HepG2 (cell line): Measurements from ENCODE around the gene SLC22A7. TPM values are rescaled to one million over a fixed set of nuclear protein-coding genes. Genes with fewer than 3 reads are reported as not detected.

ENCODE experiments used
- CSRNP2 ChIP-seq: sonication (generic); formaldehyde crosslinking; conservative IDR thresholded peaks from 2 replicates; pipeline ENCODE4 v1.8.0; 2022; ENCODE audit warnings: low read depth, missing genetic modification reagents
- ERF ChIP-seq: IDR thresholded peaks from 2 replicates; pipeline ENCODE4 v1.6.1; 2018; ENCODE audit warnings: missing biosample characterization, missing genetic modification reagents
- GABPA ChIP-seq, 2 experiments: IDR thresholded peaks; 2 replicates each; pipeline ENCODE4 v1.6.1; 2011 to 2016; ENCODE audit warnings: low read depth in 2 of 2, low read length in 1 of 2, missing biosample characterization in 1 of 2, missing genetic modification characterization in 1 of 2
- HES4 ChIP-seq: sonication (generic); formaldehyde crosslinking; IDR thresholded peaks from 2 replicates; pipeline ENCODE4 v1.9.0; 2021; ENCODE audit warnings: mild to moderate bottlenecking, missing genetic modification reagents, borderline replicate concordance
- JDP2 ChIP-seq: sonication (generic); formaldehyde crosslinking; IDR thresholded peaks from 2 replicates; pipeline ENCODE4 v1.8.1; 2022; ENCODE audit warnings: missing genetic modification reagents, borderline replicate concordance
- KLF6 ChIP-seq: IDR thresholded peaks from 2 replicates; pipeline ENCODE4 v1.8.0; 2016; ENCODE audit warnings: missing biosample characterization, missing genetic modification reagents
- NFKB2 ChIP-seq: sonication (generic); formaldehyde crosslinking; IDR thresholded peaks from 2 replicates; pipeline ENCODE4 v1.4.0; 2020; ENCODE audit warnings: missing genetic modification reagents, borderline replicate concordance
- PHF20 ChIP-seq: sonication (generic); formaldehyde crosslinking; IDR thresholded peaks from 2 replicates; pipeline ENCODE4 v1.5.0; 2020; ENCODE audit warnings: mild to moderate bottlenecking, missing genetic modification reagents
- POLR2A ChIP-seq, 2 experiments: IDR thresholded peaks; 2 replicates each; pipeline ENCODE4 v1.6.1; 2011; ENCODE audit warnings: low read depth in 2 of 2, low read length in 2 of 2, mild to moderate bottlenecking in 1 of 2, moderate library complexity in 1 of 2; ENCODE audit not compliant: insufficient read depth in 1 of 2
- RFXANK ChIP-seq: IDR thresholded peaks from 2 replicates; pipeline ENCODE4 v1.6.1; 2016
- ZBTB38 ChIP-seq: sonication (generic); formaldehyde crosslinking; IDR thresholded peaks from 2 replicates; pipeline ENCODE4 v1.5.1; 2020; ENCODE audit warnings: mild to moderate bottlenecking, missing genetic modification reagents
- ZMYM3 ChIP-seq: sonication (generic); formaldehyde crosslinking; IDR thresholded peaks from 2 replicates; pipeline ENCODE4 v1.5.1; 2020; ENCODE audit warnings: mild to moderate bottlenecking, missing genetic modification reagents
- ZNF17 ChIP-seq: sonication (generic); formaldehyde crosslinking; IDR thresholded peaks from 2 replicates; pipeline ENCODE4 v1.5.0; 2020; ENCODE audit warnings: mild to moderate bottlenecking, missing genetic modification reagents
- ZNF18 ChIP-seq: sonication (generic); formaldehyde crosslinking; IDR thresholded peaks from 2 replicates; pipeline ENCODE4 v1.8.0; 2022; ENCODE audit warnings: mild to moderate bottlenecking, missing genetic modification reagents; ENCODE audit not compliant: insufficient replicate concordance
- ZNF335 ChIP-seq: sonication (generic); formaldehyde crosslinking; IDR thresholded peaks from 2 replicates; pipeline ENCODE4 v1.4.0; 2020; ENCODE audit warnings: missing genetic modification reagents
- ZNF33A ChIP-seq: sonication (generic); formaldehyde crosslinking; IDR thresholded peaks from 2 replicates; pipeline ENCODE4 v1.5.1; 2020; ENCODE audit warnings: missing genetic modification reagents, mild to moderate bottlenecking, moderate library complexity, borderline replicate concordance
- ZNF512 ChIP-seq: sonication (generic); formaldehyde crosslinking; IDR thresholded peaks from 2 replicates; pipeline ENCODE4 v1.4.0; 2020; ENCODE audit warnings: mild to moderate bottlenecking, missing genetic modification reagents
- ZNF546 ChIP-seq: sonication (generic); formaldehyde crosslinking; conservative IDR thresholded peaks from 2 replicates; pipeline ENCODE4 v1.8.1; 2023; ENCODE audit warnings: mild to moderate bottlenecking, missing genetic modification reagents
- ZNF615 ChIP-seq: sonication (generic); formaldehyde crosslinking; IDR thresholded peaks from 2 replicates; pipeline ENCODE4 v1.5.0; 2020; ENCODE audit warnings: mild to moderate bottlenecking, missing genetic modification reagents, borderline replicate concordance
- ZNF703 ChIP-seq: sonication (generic); formaldehyde crosslinking; IDR thresholded peaks from 2 replicates; pipeline ENCODE4 v1.5.1; 2020; ENCODE audit warnings: missing genetic modification reagents, mild to moderate bottlenecking, moderate library complexity, borderline replicate concordance
- ZSCAN29 ChIP-seq: sonication (generic); formaldehyde crosslinking; conservative IDR thresholded peaks from 2 replicates; pipeline ENCODE4 v1.4.0; 2020; ENCODE audit warnings: mild to moderate bottlenecking, missing genetic modification reagents
- ZSCAN30 ChIP-seq: sonication (generic); formaldehyde crosslinking; IDR thresholded peaks from 2 replicates; pipeline ENCODE4 v1.5.0; 2020; ENCODE audit warnings: mild to moderate bottlenecking, missing genetic modification reagents
- ZXDC ChIP-seq: sonication (generic); formaldehyde crosslinking; IDR thresholded peaks from 2 replicates; pipeline ENCODE4 v1.5.0; 2020; ENCODE audit warnings: mild to moderate bottlenecking, missing genetic modification reagents
- polyA plus RNA-seq, 8 experiments: library from polyadenylated mRNA; depleted of rRNA in 3 of 8; stranded (reverse) in 7 of 8; unstranded in 1 of 8; fragments of >200 nt; fragmentation: Illumina TruSeq in 4 of 8; extraction: Trizol in 4 of 8; gene quantifications; 2 replicates each; pipeline versions ENCODE4 v1.2.1 to v1.2.3, GENCODE V29; 2011 to 2016; ENCODE audit warnings: low read depth in 4 of 8, missing spikeins in 1 of 8, mixed read lengths in 1 of 8; ENCODE audit not compliant: insufficient read depth in 1 of 8
- total RNA-seq, 5 experiments: library from RNA; depleted of rRNA; stranded (reverse); fragments of >200 nt; fragmentation: Illumina TruSeq; extraction: Trizol; gene quantifications; 2 replicates each; pipeline ENCODE4 v1.2.3, GENCODE V29; 2016; ENCODE audit warnings: low read depth in 1 of 5

SLC22A7 gene
- total and polyA plus RNA-seq, 2 of the 13 experiments (the other 11 are each of a cell fraction or from before 2014, with no cell fraction given) = 5.3 to 22.6 TPM

- TF ChIP-seq ZNF512 (CRISPR knock-in tag) = no peak
- TF ChIP-seq ZSCAN29 (CRISPR knock-in tag) = peak; percentile 82; the same call in 1 of the 2 replicates
- TF ChIP-seq JDP2 = no peak
- no peak for TF ChIP-seq CSRNP2 (CRISPR knock-in tag)
- peak; percentile 86; the same call in 1 of the 2 replicates for TF ChIP-seq ZBTB38 (CRISPR knock-in tag)
- peak; percentile 83; the same call in 1 of the 2 replicates for TF ChIP-seq HES4 (CRISPR knock-in tag)
- TF ChIP-seq KLF6 = peak; percentile 74; the same call in 1 of the 2 replicates
- TF ChIP-seq NFKB2 (CRISPR knock-in tag) = peak; percentile 88; the same call in 1 of the 2 replicates
- no peak for TF ChIP-seq ZNF615 (CRISPR knock-in tag)
- peak; percentile 83 for TF ChIP-seq ZNF18 (CRISPR knock-in tag)
- peak; percentile 71; the same call in 1 of the 2 replicates for TF ChIP-seq ZXDC (CRISPR knock-in tag)
- TF ChIP-seq ZNF335 (CRISPR knock-in tag) = 0 out of 2 replicates have a peak, but pooled peaks have one; percentile 35
- TF ChIP-seq GABPA (IDR thresholded peaks at IDR 0.05; ENCODE audit: low read depth, low read length) = no peak
- TF ChIP-seq GABPA (CRISPR knock-in tag; IDR thresholded peaks at IDR 0.05; ENCODE audit: low read depth) = no peak
- peak in 1 of 2 experiments; percentile 70; a peak in 2 of 4 replicates for TF ChIP-seq POLR2A (IDR thresholded peaks at IDR 0.05; ENCODE audit: insufficient read depth in 1 of 2, low read depth in 2 of 2, low read length in 2 of 2)
- peak; percentile 45 for TF ChIP-seq PHF20
- TF ChIP-seq ZMYM3 (CRISPR knock-in tag) = peak; percentile 40; the same call in 1 of the 2 replicates
- TF ChIP-seq ERF = 0 out of 2 replicates have a peak, but pooled peaks have one; percentile 53
- TF ChIP-seq ZNF17 (CRISPR knock-in tag) = no peak
- TF ChIP-seq ZSCAN30 (CRISPR knock-in tag) = no peak
- no peak for TF ChIP-seq ZNF546 (CRISPR knock-in tag)
- no peak for TF ChIP-seq ZNF33A
- no peak for TF ChIP-seq RFXANK (CRISPR knock-in tag)
- TF ChIP-seq ZNF703 (CRISPR knock-in tag) = no peak
Measured at GRCh38 chr6:43274916-43275597, 23.0 kb upstream of the SLC22A7 start (continued).
